ENCODE measurements around the gene CCNJL.

CCNJL gene

GRCh38 chr5:160263326-160263855 lies 49.0 kb downstream of the CCNJL start:
- Histone ChIP-seq H3K27me3 (replicated peaks) (no peaks in the 10 kb centered on the region), H3K36me3 (replicated peaks) (no peaks in the 10 kb centered on the region), H3K27ac (no peak overlapping the region), H3K4me3 (ENCODE audit: low read depth, low read length) (no peak overlapping the region)
- no peak for TF ChIP-seq CTCF (IDR thresholded peaks at IDR 0.05; ENCODE audit: low read depth, low read length, missing control alignments)
- in situ Hi-C loops (cut with HindIII; ENCODE audit: low pct_ligation_motif_present, low sequenced_read_pairs), result no loop called here
- no peak for DNase-seq

GRCh38 chr5:160262151-160263074 lies 50.0 kb downstream of the CCNJL start:
- in situ Hi-C loops (cut with HindIII; ENCODE audit: low pct_ligation_motif_present, low sequenced_read_pairs), result no loop called here
- DNase-seq, result peak; percentile 49
- H3K27me3 ChIP-seq (replicated peaks), result no peaks in the 10 kb centered on the region
- H3K4me3 ChIP-seq (ENCODE audit: low read depth, low read length), result no peak overlapping the region
- H3K27ac ChIP-seq, result peak overlapping the region; percentile 99
- no peak for TF ChIP-seq CTCF (IDR thresholded peaks at IDR 0.05; ENCODE audit: low read depth, low read length, missing control alignments)
- no peaks in the 10 kb centered on the region for H3K36me3 ChIP-seq (replicated peaks)

- in situ Hi-C loops (cut with HindIII; ENCODE audit: low pct_ligation_motif_present, low sequenced_read_pairs), result no loop called here
- DNase-seq, result peak; percentile 99
- no peaks in the 10 kb centered on the region for H3K27me3 ChIP-seq (replicated peaks)
- H3K36me3 ChIP-seq (replicated peaks), result no peaks in the 10 kb centered on the region
- H3K4me3 ChIP-seq (ENCODE audit: low read depth, low read length), result peak overlapping the region; percentile 12
- TF ChIP-seq CTCF (IDR thresholded peaks at IDR 0.05; ENCODE audit: low read depth, low read length, missing control alignments), result no peak
- H3K27ac ChIP-seq, result peak overlapping the region; percentile 99
These were observed 51.2 kb downstream of the CCNJL start for GRCh38 chr5:160260881-160261815.

GRCh38 chr5:160260006-160260775 lies 52.2 kb downstream of the CCNJL start:
- TF ChIP-seq CTCF (IDR thresholded peaks at IDR 0.05; ENCODE audit: low read depth, low read length, missing control alignments), result no peak
- DNase-seq, result peak; percentile 6
- H3K36me3 ChIP-seq (replicated peaks), result peaks cover 3% of the 10 kb centered on the region
- in situ Hi-C loops (cut with HindIII; ENCODE audit: low pct_ligation_motif_present, low sequenced_read_pairs), result no loop called here
- no peak overlapping the region for H3K4me3 ChIP-seq (ENCODE audit: low read depth, low read length)
- no peaks in the 10 kb centered on the region for H3K27me3 ChIP-seq (replicated peaks)
- H3K27ac ChIP-seq, result peak overlapping the region; percentile 99

GRCh38 chr5:160259341-160259740 lies 53.0 kb downstream of the CCNJL start:
- Histone ChIP-seq H3K27ac (no peak overlapping the region), H3K4me3 (ENCODE audit: low read depth, low read length) (no peak overlapping the region), H3K27me3 (replicated peaks) (no peaks in the 10 kb centered on the region), H3K36me3 (replicated peaks) (peaks cover 5% of the 10 kb centered on the region)
- TF ChIP-seq CTCF (IDR thresholded peaks at IDR 0.05; ENCODE audit: low read depth, low read length, missing control alignments), result no peak
- in situ Hi-C loops (cut with HindIII; ENCODE audit: low pct_ligation_motif_present, low sequenced_read_pairs), result no loop called here
- DNase-seq, result no peak

Data from brain microvascular endothelial cell (primary cell).